ENCODE measurements around the gene CWF19L1. TPM values are rescaled to one million over a fixed set of nuclear protein-coding genes. Genes with fewer than 3 reads are reported as not detected.

Gene CWF19L1
- total and polyA plus RNA-seq, 2 of the 13 experiments (the other 11 are each of a cell fraction or from before 2014, with no cell fraction given) = 13.6 to 42.1 TPM

DNA sequence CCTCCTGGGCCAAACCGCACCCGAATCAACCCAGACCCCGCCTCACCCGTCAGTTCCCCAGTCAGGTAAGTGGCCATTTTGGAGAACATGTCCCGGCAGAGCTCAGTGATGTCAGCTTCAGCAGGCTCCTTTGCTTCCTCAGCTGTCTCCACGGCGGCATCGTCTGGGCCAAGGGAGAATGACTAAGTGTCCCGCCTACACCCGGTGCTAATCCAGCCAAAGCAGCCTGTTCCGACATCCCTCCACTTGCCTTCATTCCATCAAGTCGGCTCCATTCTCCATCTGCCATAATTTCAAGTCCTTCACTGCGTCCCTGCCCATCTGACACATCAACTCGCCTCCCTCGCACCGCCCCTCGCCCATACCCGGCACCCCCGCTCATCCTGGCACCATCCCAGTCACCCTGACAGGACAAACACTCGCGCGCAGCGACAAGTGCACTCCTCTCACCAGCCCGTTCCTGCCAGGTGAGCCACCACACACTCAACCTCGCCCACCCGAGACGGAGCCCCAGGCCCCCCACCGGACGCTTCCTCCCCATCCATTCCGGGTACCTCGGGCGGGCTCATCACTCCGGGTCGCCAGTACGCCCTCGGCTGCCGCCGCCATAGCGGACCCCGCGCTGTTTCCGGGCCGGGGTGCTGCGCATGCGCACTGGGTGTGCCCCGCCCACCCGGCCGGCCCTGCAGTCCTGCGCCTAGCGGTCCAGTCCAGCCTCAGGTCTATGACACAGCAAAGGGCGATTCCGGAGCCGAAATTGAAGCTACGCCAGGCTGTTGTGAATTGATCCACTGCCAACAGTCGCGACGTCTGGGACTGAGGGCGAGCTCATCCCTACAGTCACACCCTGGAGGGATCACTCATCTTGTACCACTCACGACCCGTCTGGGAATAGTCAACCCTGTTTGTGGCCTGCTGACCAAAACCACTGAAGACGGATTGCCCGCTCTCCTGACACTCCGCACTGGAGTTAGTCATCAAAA, 18.9 kb upstream of the CWF19L1 start, which contains the start of gene BLOC1S2 (continued):
- no peak for TF ChIP-seq ZBTB20 (CRISPR knock-in tag; IDR thresholded peaks at IDR 0.05; ENCODE audit: borderline replicate concordance, low read depth)
- TF ChIP-seq THAP11 (CRISPR knock-in tag; IDR thresholded peaks at IDR 0.05) = peak; percentile 54; the same call in 1 of the 2 replicates
- peak; percentile 70; the same call in 1 of the 2 replicates for TF ChIP-seq ISL2 (CRISPR knock-in tag; IDR thresholded peaks at IDR 0.05)
- TF ChIP-seq ZNF609 (CRISPR knock-in tag; IDR thresholded peaks at IDR 0.05; ENCODE audit: borderline replicate concordance) = 0 out of 2 replicates have a peak, but pooled peaks have one; percentile 14
- TF ChIP-seq PHF8 (CRISPR knock-in tag; IDR thresholded peaks at IDR 0.05) = peak; percentile 94
- TF ChIP-seq SRSF1 (optimal IDR thresholded peaks at IDR 0.05; ENCODE audit: low read depth, low read length) = no peak
- peak; percentile 67; the same call in 1 of the 2 replicates for TF ChIP-seq ZNF317 (CRISPR knock-in tag; IDR thresholded peaks at IDR 0.05)
- TF ChIP-seq ZNF629 (CRISPR knock-in tag; conservative IDR thresholded peaks at IDR 0.05) = 0 out of 2 replicates have a peak, but pooled peaks have one; percentile 12
- peak; percentile 83; the same call in 1 of the 2 replicates for TF ChIP-seq ZNF800 (CRISPR knock-in tag; IDR thresholded peaks at IDR 0.05)
- TF ChIP-seq ZFP36 (IDR thresholded peaks at IDR 0.05; ENCODE audit: borderline replicate concordance, low read depth, low read length, partially characterized antibody) = no peak
- TF ChIP-seq, protein P1, sequence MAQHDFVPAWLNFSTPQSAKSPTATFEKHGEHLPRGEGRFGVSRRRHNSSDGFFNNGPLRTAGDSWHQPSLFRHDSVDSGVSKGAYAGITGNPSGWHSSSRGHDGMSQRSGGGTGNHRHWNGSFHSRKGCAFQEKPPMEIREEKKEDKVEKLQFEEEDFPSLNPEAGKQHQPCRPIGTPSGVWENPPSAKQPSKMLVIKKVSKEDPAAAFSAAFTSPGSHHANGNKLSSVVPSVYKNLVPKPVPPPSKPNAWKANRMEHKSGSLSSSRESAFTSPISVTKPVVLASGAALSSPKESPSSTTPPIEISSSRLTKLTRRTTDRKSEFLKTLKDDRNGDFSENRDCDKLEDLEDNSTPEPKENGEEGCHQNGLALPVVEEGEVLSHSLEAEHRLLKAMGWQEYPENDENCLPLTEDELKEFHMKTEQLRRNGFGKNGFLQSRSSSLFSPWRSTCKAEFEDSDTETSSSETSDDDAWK (CRISPR knock-in tag; IDR thresholded peaks at IDR 0.05) = no peak
- TF ChIP-seq, protein P2, sequence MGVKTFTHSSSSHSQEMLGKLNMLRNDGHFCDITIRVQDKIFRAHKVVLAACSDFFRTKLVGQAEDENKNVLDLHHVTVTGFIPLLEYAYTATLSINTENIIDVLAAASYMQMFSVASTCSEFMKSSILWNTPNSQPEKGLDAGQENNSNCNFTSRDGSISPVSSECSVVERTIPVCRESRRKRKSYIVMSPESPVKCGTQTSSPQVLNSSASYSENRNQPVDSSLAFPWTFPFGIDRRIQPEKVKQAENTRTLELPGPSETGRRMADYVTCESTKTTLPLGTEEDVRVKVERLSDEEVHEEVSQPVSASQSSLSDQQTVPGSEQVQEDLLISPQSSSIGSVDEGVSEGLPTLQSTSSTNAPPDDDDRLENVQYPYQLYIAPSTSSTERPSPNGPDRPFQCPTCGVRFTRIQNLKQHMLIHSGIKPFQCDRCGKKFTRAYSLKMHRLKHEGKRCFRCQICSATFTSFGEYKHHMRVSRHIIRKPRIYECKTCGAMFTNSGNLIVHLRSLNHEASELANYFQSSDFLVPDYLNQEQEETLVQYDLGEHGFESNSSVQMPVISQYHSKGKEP (CRISPR knock-in tag; IDR thresholded peaks at IDR 0.05) = no peak
- TF ChIP-seq DNMT1 (CRISPR knock-in tag; IDR thresholded peaks at IDR 0.05) = no peak
- no peak for TF ChIP-seq SYNCRIP (IDR thresholded peaks at IDR 0.05; ENCODE audit: insufficient read depth, low read depth, low read length)
- TF ChIP-seq ZNF326 (CRISPR knock-in tag; IDR thresholded peaks at IDR 0.05; ENCODE audit: borderline replicate concordance) = no peak
- peak; percentile 42; the same call in 1 of the 2 replicates for TF ChIP-seq WIZ (CRISPR knock-in tag; IDR thresholded peaks at IDR 0.05)
- no peak for TF ChIP-seq ZNF260 (CRISPR knock-in tag; IDR thresholded peaks at IDR 0.05; ENCODE audit: borderline replicate concordance, low read depth)
- TF ChIP-seq ATM (IDR thresholded peaks at IDR 0.05; ENCODE audit: borderline replicate concordance) = no peak

Data from HepG2 (cell line).